Measurements from ENCODE around the gene SGTA. TPM values are rescaled to one million over a fixed set of nuclear protein-coding genes. Genes with fewer than 3 reads are reported as not detected.

SGTA gene, protein sequence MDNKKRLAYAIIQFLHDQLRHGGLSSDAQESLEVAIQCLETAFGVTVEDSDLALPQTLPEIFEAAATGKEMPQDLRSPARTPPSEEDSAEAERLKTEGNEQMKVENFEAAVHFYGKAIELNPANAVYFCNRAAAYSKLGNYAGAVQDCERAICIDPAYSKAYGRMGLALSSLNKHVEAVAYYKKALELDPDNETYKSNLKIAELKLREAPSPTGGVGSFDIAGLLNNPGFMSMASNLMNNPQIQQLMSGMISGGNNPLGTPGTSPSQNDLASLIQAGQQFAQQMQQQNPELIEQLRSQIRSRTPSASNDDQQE
- total RNA-seq, result 10 to 100 TPM; 37.0 to 66.6 (median 47.5) TPM

GRCh38 chr19:2782936-2783780 is at the start of gene SGTA:
Gene SGTA, minus strand, starts transcription at chr19:2783273. Its CDS starts 14,205 bp downstream, at chr19:2769068.
- no peaks in the 10 kb centered on the region for H3K9me3 ChIP-seq
- H3K4me1 ChIP-seq, result peaks cover 7 to 52% (median 32%) of the 10 kb centered on the region in 4 donors
- in situ Hi-C loops (cut with MboI; ENCODE audit: low pct_ligation_motif_present in 1 of 4, low pct_unique_long_range_greater_than_20kb in 1 of 4, low sequenced_read_pairs in 3 of 4), result no loop called here
- peak; percentile 99 for DNase-seq
- peak within 1 kb of the TSS; percentile 92 to 99 (median 96) for H3K27ac ChIP-seq
- 0 to 1% methylated on average over 2 to 43 of the region's 68 CpGs for WGBS, 2 donors (ENCODE audit: low coverage in 1 of 2)
- H3K4me3 ChIP-seq, result peak within 1 kb of the TSS; percentile 88 to 100 (median 98)
- TF ChIP-seq EP300 (IDR thresholded peaks at IDR 0.05; ENCODE audit: low read depth) (peak; percentile 28), CTCF (IDR thresholded peaks at IDR 0.05) (peak; percentile 32 to 70 (median 49)), POLR2A (IDR thresholded peaks at IDR 0.05) (peak; percentile 86), POLR2AphosphoS5 (IDR thresholded peaks at IDR 0.05) (peak; percentile 71 to 89 (median 84))
- no peaks in the 10 kb centered on the region for H3K36me3 ChIP-seq
- H3K27me3 ChIP-seq, result no peaks in the 10 kb centered on the region
- intact Hi-C loops (cut with DNase I; ENCODE audit: low total_unique reads), result loop anchor here (10.0 kb wide), 1 partner anchor 758 kb away; no protein-coding TSS in a partner anchor

DNA sequence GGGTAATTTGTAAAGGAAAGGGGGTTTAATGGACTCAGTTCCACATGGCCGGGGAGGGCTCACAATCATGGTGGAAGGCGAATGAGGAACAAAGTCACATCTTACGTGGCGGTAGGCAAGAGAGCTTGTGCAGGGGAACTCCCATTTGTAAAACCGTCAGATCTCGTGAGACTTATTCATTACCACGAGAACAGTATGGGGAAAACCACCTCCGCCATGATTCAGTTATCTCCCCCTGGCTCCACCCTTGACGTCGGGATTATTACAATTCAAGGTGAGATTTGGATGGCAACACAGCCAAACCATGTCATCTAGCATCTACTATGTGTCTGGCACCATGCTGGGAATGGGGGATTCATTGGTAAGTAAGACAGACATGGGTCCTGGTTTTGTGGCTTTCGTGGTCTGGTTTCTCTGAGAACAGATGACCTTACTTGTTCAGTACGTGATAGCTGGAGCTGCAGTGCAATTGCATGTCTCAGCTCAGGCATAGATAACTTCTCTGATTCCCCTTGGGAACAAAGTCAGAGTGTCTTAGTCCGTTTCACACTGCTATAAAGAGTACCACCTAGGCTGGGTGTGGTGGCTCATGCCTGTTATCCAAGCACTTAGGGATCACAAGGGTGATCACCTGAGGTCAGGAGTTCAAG is 44.9 kb upstream of the SGTA start:
- TF ChIP-seq POLR2A (IDR thresholded peaks at IDR 0.05) (no peak), POLR2AphosphoS5 (IDR thresholded peaks at IDR 0.05) (no peak), CTCF (IDR thresholded peaks at IDR 0.05) (no peak), EP300 (IDR thresholded peaks at IDR 0.05; ENCODE audit: low read depth) (no peak)
- in situ Hi-C loops (cut with MboI; ENCODE audit: low pct_ligation_motif_present in 1 of 4, low pct_unique_long_range_greater_than_20kb in 1 of 4, low sequenced_read_pairs in 3 of 4) (no loop called here), intact Hi-C loops (cut with DNase I; ENCODE audit: low total_unique reads) (no loop called here)
- Histone ChIP-seq H3K27me3 (no peaks in the 10 kb centered on the region), H3K4me3 (no peak overlapping the region), H3K4me1 (no peaks in the 10 kb centered on the region), H3K27ac (no peak overlapping the region), H3K9me3 (peaks cover 11 to 13% of the 10 kb centered on the region in 2 donors), H3K36me3 (peaks cover 0 to 20% (median 4%) of the 10 kb centered on the region in 4 donors)
- WGBS, 2 donors (ENCODE audit: low coverage in 1 of 2), result 88 to 91% methylated on average over 6 to 13 of the region's 13 CpGs
- DNase-seq, result no peak

DNA sequence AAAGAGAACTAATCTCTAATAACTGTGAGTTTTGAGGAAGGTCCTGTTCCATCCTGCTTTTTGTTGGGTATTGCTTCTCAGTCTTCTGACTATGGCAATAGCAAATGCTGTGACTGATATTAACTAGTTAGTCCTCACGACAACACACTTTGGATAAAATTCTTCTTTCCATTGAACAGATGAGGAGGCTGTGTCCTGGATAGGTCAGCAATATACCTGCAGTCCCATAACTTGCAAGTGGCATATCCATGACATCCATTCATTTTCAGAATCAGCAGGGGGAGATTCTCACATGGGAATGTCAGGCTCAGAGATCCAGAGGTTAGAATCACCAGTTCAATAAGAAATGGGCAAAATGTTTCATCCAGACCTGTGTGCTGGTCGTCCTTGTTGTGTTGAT is 43.9 kb upstream of the SGTA start:
- in situ Hi-C loops (cut with MboI; ENCODE audit: low pct_ligation_motif_present in 1 of 4, low pct_unique_long_range_greater_than_20kb in 1 of 4, low sequenced_read_pairs in 3 of 4), result no loop called here
- peaks cover 1 to 5% of the 10 kb centered on the region in 2 donors for H3K9me3 ChIP-seq
- no peaks in the 10 kb centered on the region for H3K27me3 ChIP-seq
- H3K4me1 ChIP-seq, result no peaks in the 10 kb centered on the region
- intact Hi-C loops (cut with DNase I; ENCODE audit: low total_unique reads), result no loop called here
- peaks cover 0 to 11% (median under 1%) of the 10 kb centered on the region in 4 donors for H3K36me3 ChIP-seq
- 91% methylated on average over 2 of the region's 2 CpGs; no CpG with 5 or more reads in 1 of the 2 donors for WGBS, 2 donors (ENCODE audit: low coverage in 1 of 2)
- H3K4me3 ChIP-seq, result no peak overlapping the region
- no peak overlapping the region for H3K27ac ChIP-seq
- no peak for TF ChIP-seq CTCF (IDR thresholded peaks at IDR 0.05)
- TF ChIP-seq POLR2A (IDR thresholded peaks at IDR 0.05), result no peak
- DNase-seq, result no peak

GRCh38 chr19:2824129-2824528 is 41.1 kb upstream of the SGTA start:
- Histone ChIP-seq H3K4me1 (peaks cover 0 to 9% (median 8%) of the 10 kb centered on the region in 4 donors), H3K27ac (no peak overlapping the region), H3K36me3 (peaks cover 0 to 6% (median 0%) of the 10 kb centered on the region in 4 donors), H3K4me3 (no peak overlapping the region), H3K9me3 (no peaks in the 10 kb centered on the region), H3K27me3 (no peaks in the 10 kb centered on the region)
- in situ Hi-C loops (cut with MboI; ENCODE audit: low pct_ligation_motif_present in 1 of 4, low pct_unique_long_range_greater_than_20kb in 1 of 4, low sequenced_read_pairs in 3 of 4) (no loop called here), intact Hi-C loops (cut with DNase I; ENCODE audit: low total_unique reads) (no loop called here)
- WGBS, 2 donors (ENCODE audit: low coverage in 1 of 2), result 73% methylated on average over 8 of the region's 8 CpGs; no CpG with 5 or more reads in 1 of the 2 donors
- no peak for DNase-seq
- TF ChIP-seq CTCF (IDR thresholded peaks at IDR 0.05), result no peak

Measured in transverse colon (tissue), 4 donors.